Activated naive CD4-positive, alpha-beta T cell treated with anti-CD3 and anti-CD28 coated beads for 36 hours (primary cell): Measurements from ENCODE around the gene SMIM34. TPM values are rescaled to one million over a fixed set of nuclear protein-coding genes. Genes with fewer than 3 reads are reported as not detected.
"Not testable (repeated sequence)": the region's sequence is repeated elsewhere in the genome, so short reads cannot be mapped to it uniquely, and the experiment has no call there.

Source experiments
- CTCF ChIA-PET: fragments of 350-600 bp; sonication (Branson Sonifier 250); formaldehyde crosslinking; loops from one replicate; lab custom pipeline; 2021; ENCODE audit warnings: antibody characterized with exemption; lab: Charles Lee
- DNase-seq: peaks from one replicate; pipeline ENCODE4 v3.0.0-alpha.2; 2020
- H3K27ac Mint-ChIP-seq: one replicate; pipeline ENCODE4 v1.8.0; 2021; ENCODE audit warnings: mild to moderate bottlenecking, mixed read lengths
- H3K27me3 Mint-ChIP-seq: one replicate; pipeline ENCODE4 v1.8.0; 2021; ENCODE audit warnings: low read depth, mixed read lengths
- H3K36me3 Mint-ChIP-seq: one replicate; pipeline ENCODE4 v1.8.0; 2021; ENCODE audit warnings: low read depth, mixed read lengths
- H3K4me1 Mint-ChIP-seq: one replicate; pipeline ENCODE4 v1.8.0; 2021; ENCODE audit warnings: low read depth, mixed read lengths
- H3K4me3 Mint-ChIP-seq: one replicate; pipeline ENCODE4 v1.8.0; 2021; ENCODE audit warnings: mild to moderate bottlenecking, moderate library complexity, mixed read lengths
- H3K9me3 Mint-ChIP-seq: one replicate; pipeline ENCODE4 v1.8.0; 2021; ENCODE audit warnings: mixed read lengths
- intact Hi-C: fragments of 100-400 bp; cut with micrococcal nuclease; formaldehyde crosslinking; loops from one replicate; pipeline ENCODE4 v1.15.1; 2023
- total RNA-seq, 2 experiments: library from RNA; stranded (reverse); gene quantifications; one replicate each; pipeline ENCODE4 v1.2.3, GENCODE V29; 2021

SMIM34 gene
- not detected for total RNA-seq

GRCh38 chr21:34423805-34424204 is at the start of gene SMIM34:
Gene SMIM34 (minus strand): TSS chr21:34423951. CDS start chr21:34423839, 112 bp downstream.
- H3K4me1 Mint-ChIP-seq, H3K4me3 Mint-ChIP-seq, H3K27ac Mint-ChIP-seq, H3K27me3 Mint-ChIP-seq, H3K9me3 Mint-ChIP-seq, intact Hi-C loops, H3K36me3 Mint-ChIP-seq, CTCF ChIA-PET, DNase-seq: not testable (repeated sequence)

- H3K4me3 Mint-ChIP-seq, CTCF ChIA-PET, H3K27me3 Mint-ChIP-seq, H3K27ac Mint-ChIP-seq, H3K4me1 Mint-ChIP-seq, H3K36me3 Mint-ChIP-seq, H3K9me3 Mint-ChIP-seq, intact Hi-C loops, DNase-seq: not testable (repeated sequence)
These were observed 43.6 kb upstream of the SMIM34 start for GRCh38 chr21:34467333-34467732.

GRCh38 chr21:34459426-34459825 is 35.7 kb upstream of the SMIM34 start:
- H3K36me3 Mint-ChIP-seq, H3K27ac Mint-ChIP-seq, CTCF ChIA-PET, H3K4me3 Mint-ChIP-seq, H3K27me3 Mint-ChIP-seq, DNase-seq, H3K4me1 Mint-ChIP-seq, intact Hi-C loops, H3K9me3 Mint-ChIP-seq: not testable (repeated sequence)

- H3K4me3 Mint-ChIP-seq, H3K27ac Mint-ChIP-seq, intact Hi-C loops, H3K9me3 Mint-ChIP-seq, DNase-seq, H3K27me3 Mint-ChIP-seq, H3K36me3 Mint-ChIP-seq, H3K4me1 Mint-ChIP-seq, CTCF ChIA-PET: not testable (repeated sequence)
These were observed 34.5 kb upstream of the SMIM34 start for GRCh38 chr21:34458266-34458665.

GRCh38 chr21:34456180-34456579 is 32.4 kb upstream of the SMIM34 start:
- H3K4me3 Mint-ChIP-seq, H3K27me3 Mint-ChIP-seq, H3K4me1 Mint-ChIP-seq, H3K36me3 Mint-ChIP-seq, DNase-seq, intact Hi-C loops, H3K27ac Mint-ChIP-seq, H3K9me3 Mint-ChIP-seq, CTCF ChIA-PET: not testable (repeated sequence)

GRCh38 chr21:34455628-34456027 is 31.9 kb upstream of the SMIM34 start:
- H3K36me3 Mint-ChIP-seq, H3K27me3 Mint-ChIP-seq, H3K27ac Mint-ChIP-seq, H3K4me1 Mint-ChIP-seq, H3K9me3 Mint-ChIP-seq, H3K4me3 Mint-ChIP-seq, intact Hi-C loops, CTCF ChIA-PET, DNase-seq: not testable (repeated sequence)

GRCh38 chr21:34447018-34447417 is 23.3 kb upstream of the SMIM34 start:
- H3K4me3 Mint-ChIP-seq: not testable (repeated sequence)

GRCh38 chr21:34443486-34443885 is 19.7 kb upstream of the SMIM34 start:
- H3K27me3 Mint-ChIP-seq, H3K4me3 Mint-ChIP-seq, H3K9me3 Mint-ChIP-seq, H3K27ac Mint-ChIP-seq, H3K36me3 Mint-ChIP-seq, intact Hi-C loops, DNase-seq, CTCF ChIA-PET, H3K4me1 Mint-ChIP-seq: not testable (repeated sequence)

More at GRCh38 chr21:34447018-34447417, 23.3 kb upstream of the SMIM34 start:
- DNase-seq, H3K4me1 Mint-ChIP-seq, H3K27me3 Mint-ChIP-seq, CTCF ChIA-PET, H3K36me3 Mint-ChIP-seq, intact Hi-C loops, H3K27ac Mint-ChIP-seq, H3K9me3 Mint-ChIP-seq: not testable (repeated sequence)

GRCh38 chr21:34429710-34430109 is 6.0 kb upstream of the SMIM34 start:
- H3K4me3 Mint-ChIP-seq, CTCF ChIA-PET, H3K27ac Mint-ChIP-seq, H3K36me3 Mint-ChIP-seq, H3K4me1 Mint-ChIP-seq, DNase-seq, H3K9me3 Mint-ChIP-seq, intact Hi-C loops, H3K27me3 Mint-ChIP-seq: not testable (repeated sequence)

- DNase-seq, H3K36me3 Mint-ChIP-seq, H3K27me3 Mint-ChIP-seq, H3K9me3 Mint-ChIP-seq, H3K27ac Mint-ChIP-seq, H3K4me1 Mint-ChIP-seq, intact Hi-C loops, CTCF ChIA-PET, H3K4me3 Mint-ChIP-seq: not testable (repeated sequence)
These were observed 4.7 kb upstream of the SMIM34 start for GRCh38 chr21:34428441-34428840.

GRCh38 chr21:34427339-34427738 is 3.6 kb upstream of the SMIM34 start:
- H3K9me3 Mint-ChIP-seq, H3K36me3 Mint-ChIP-seq, intact Hi-C loops, H3K4me1 Mint-ChIP-seq, H3K4me3 Mint-ChIP-seq, H3K27me3 Mint-ChIP-seq, CTCF ChIA-PET, H3K27ac Mint-ChIP-seq, DNase-seq: not testable (repeated sequence)

- CTCF ChIA-PET, H3K4me1 Mint-ChIP-seq, H3K4me3 Mint-ChIP-seq, H3K9me3 Mint-ChIP-seq, DNase-seq, H3K27ac Mint-ChIP-seq, H3K36me3 Mint-ChIP-seq, intact Hi-C loops, H3K27me3 Mint-ChIP-seq: not testable (repeated sequence)
These were observed 6.2 kb downstream of the SMIM34 start for GRCh38 chr21:34417448-34418077.

- H3K9me3 Mint-ChIP-seq, H3K4me1 Mint-ChIP-seq, H3K27ac Mint-ChIP-seq, H3K36me3 Mint-ChIP-seq, intact Hi-C loops, DNase-seq, H3K27me3 Mint-ChIP-seq, H3K4me3 Mint-ChIP-seq, CTCF ChIA-PET: not testable (repeated sequence)
These were observed 16.5 kb downstream of the SMIM34 start for GRCh38 chr21:34407294-34407693.
